Karpas-422 (cell line): ENCODE data around the gene SIN3B. TPM values are rescaled to one million over a fixed set of nuclear protein-coding genes. Genes with fewer than 3 reads are reported as not detected.

Source experiments
- DNase-seq: peaks from one replicate; pipeline ENCODE4 v3.0.0-alpha.2; 2015
- H2AFZ ChIP-seq: fragments of 200-600 bp; sonication (generic); 2 replicates; pipeline ENCODE4 v1.6.1; 2014; ENCODE audit warnings: antibody characterized with exemption, low read length, mixed read lengths
- H3K27ac ChIP-seq: fragments of 200-600 bp; sonication (generic); 2 replicates; pipeline ENCODE4 v1.5.1; 2014; ENCODE audit warnings: mild to moderate bottlenecking, low read length, moderate library complexity
- H3K27me3 ChIP-seq: fragments of 200-600 bp; sonication (generic); 2 replicates; pipeline ENCODE4 v1.6.1; 2014; ENCODE audit warnings: low read length, mixed read lengths
- H3K36me3 ChIP-seq: fragments of 200-600 bp; sonication (generic); 2 replicates; pipeline ENCODE4 v1.6.1; 2014; ENCODE audit warnings: low read length, mixed read lengths; ENCODE audit not compliant: insufficient read depth
- H3K4me1 ChIP-seq: fragments of 200-600 bp; sonication (generic); 2 replicates; pipeline ENCODE4 v1.6.1; 2014; ENCODE audit warnings: mild to moderate bottlenecking, low read length, mixed read lengths
- H3K4me2 ChIP-seq: fragments of 200-600 bp; sonication (generic); 2 replicates; pipeline ENCODE4 v1.6.1; 2014; ENCODE audit warnings: low read length, low read depth, mild to moderate bottlenecking; ENCODE audit not compliant: poor library complexity, severe bottlenecking
- H3K4me3 ChIP-seq: fragments of 200-600 bp; sonication (generic); 2 replicates; pipeline ENCODE4 v1.5.1; 2014; ENCODE audit warnings: mild to moderate bottlenecking, antibody characterized with exemption, low read length, mixed read lengths
- H3K79me2 ChIP-seq: fragments of 200-600 bp; sonication (generic); 2 replicates; pipeline ENCODE4 v1.6.1; 2014; ENCODE audit warnings: mild to moderate bottlenecking, low read length, mixed read lengths
- H3K9ac ChIP-seq: fragments of 200-600 bp; sonication (generic); 2 replicates; pipeline ENCODE4 v1.6.0; 2014; ENCODE audit warnings: low read length
- H3K9me2 ChIP-seq: fragments of 200-600 bp; sonication (generic), shearing (Covaris generic); replicated peaks from 2 replicates; pipeline ENCODE4 v1.6.0; 2014; ENCODE audit warnings: mild to moderate bottlenecking, low read length, moderate library complexity; ENCODE audit not compliant: insufficient read depth
- H3K9me3 ChIP-seq: fragments of 300-700, 200-600 bp; sonication (generic); 2 replicates; pipeline ENCODE4 v1.6.1; 2014; ENCODE audit warnings: low read length, mixed read lengths
- H4K20me1 ChIP-seq: fragments of 200-600 bp; sonication (generic); 2 replicates; pipeline ENCODE4 v1.6.1; 2014; ENCODE audit warnings: mild to moderate bottlenecking, antibody characterized with exemption, low read length, low read depth; ENCODE audit not compliant: insufficient read depth
- total RNA-seq: library from RNA; depleted of rRNA; stranded (reverse); fragments of >200 nt; shearing (Covaris generic); gene quantifications from 2 replicates; pipeline ENCODE4 v1.2.3, GENCODE V29; 2014; ENCODE audit warnings: low replicate concordance

Gene SIN3B
- total RNA-seq, 1 experiment from 2014 or later: 19.4 TPM

DNA sequence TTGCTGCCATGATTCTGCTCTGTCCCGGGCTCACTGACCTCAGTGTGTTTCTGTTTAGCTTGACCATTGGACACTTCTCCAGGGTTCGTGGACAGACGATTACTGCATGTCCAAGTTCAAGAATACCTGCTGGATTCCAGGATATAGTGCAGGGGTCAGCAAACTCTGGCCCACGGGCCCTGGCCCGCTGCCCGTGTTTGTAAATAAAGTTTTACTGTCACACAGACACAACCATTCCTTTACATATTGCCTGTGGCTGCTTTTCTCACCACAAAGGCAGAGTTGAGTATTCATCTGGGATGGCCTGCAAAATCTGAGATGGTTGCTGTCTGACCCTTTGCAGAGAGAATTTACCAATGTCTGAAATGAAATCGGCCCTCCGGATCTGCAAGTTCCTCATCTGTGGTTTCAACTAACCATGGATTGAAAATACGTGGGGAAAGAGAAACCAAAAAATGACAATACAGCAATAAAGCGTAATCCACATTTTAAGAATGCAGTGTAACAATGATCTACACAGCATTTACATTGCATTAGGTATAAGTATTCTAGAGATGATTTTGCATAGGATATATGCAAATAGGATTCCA, 33.7 kb downstream of the SIN3B start:
- no peaks in the 10 kb centered on the region for H3K9me2 ChIP-seq
- H3K79me2 ChIP-seq: no peaks in the 10 kb centered on the region
- no peaks in the 10 kb centered on the region for H3K27me3 ChIP-seq
- DNase-seq: no peak
- no peak overlapping the region for H3K27ac ChIP-seq
- no peak overlapping the region for H3K4me3 ChIP-seq
- H2AFZ ChIP-seq: no peak overlapping the region
- H4K20me1 ChIP-seq: no peaks in the 10 kb centered on the region
- peaks cover 4% of the 10 kb centered on the region; the same call in 1 of the 2 replicates for H3K36me3 ChIP-seq
- H3K9ac ChIP-seq: no peak overlapping the region
- no peaks in the 10 kb centered on the region for H3K4me1 ChIP-seq
- H3K4me2 ChIP-seq: no peak overlapping the region
- no peaks in the 10 kb centered on the region for H3K9me3 ChIP-seq

DNA sequence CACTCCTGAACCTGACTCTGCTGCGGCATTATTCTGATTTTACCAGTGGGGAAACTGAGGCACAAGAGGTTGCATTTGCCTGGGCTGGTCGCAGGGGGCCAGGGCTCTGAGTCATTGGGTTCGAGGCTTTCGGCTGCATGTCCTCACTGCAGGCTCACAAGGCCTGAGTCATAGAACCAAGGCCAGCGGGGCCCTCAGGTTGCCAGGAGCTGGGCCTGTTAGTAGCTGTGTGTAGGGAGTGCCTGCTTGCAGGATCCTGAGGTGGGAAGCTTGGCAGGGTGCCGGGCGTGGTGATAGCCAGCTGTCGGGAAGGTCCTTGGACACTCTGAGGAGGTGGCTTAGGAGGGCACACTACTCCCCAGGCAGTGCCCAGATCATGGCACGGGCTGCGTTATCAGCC, 38.0 kb downstream of the SIN3B start:
- Histone ChIP-seq H3K9ac (no peak overlapping the region), H3K4me1 (no peaks in the 10 kb centered on the region), H2AFZ (no peak overlapping the region), H3K4me2 (no peak overlapping the region), H3K36me3 (peaks cover 14% of the 10 kb centered on the region; the same call in 1 of the 2 replicates), H3K27ac (no peak overlapping the region), H3K27me3 (no peaks in the 10 kb centered on the region), H3K4me3 (no peak overlapping the region), H3K9me2 (no peaks in the 10 kb centered on the region), H3K79me2 (no peaks in the 10 kb centered on the region), H3K9me3 (no peaks in the 10 kb centered on the region), H4K20me1 (no peaks in the 10 kb centered on the region)
- no peak for DNase-seq

DNA sequence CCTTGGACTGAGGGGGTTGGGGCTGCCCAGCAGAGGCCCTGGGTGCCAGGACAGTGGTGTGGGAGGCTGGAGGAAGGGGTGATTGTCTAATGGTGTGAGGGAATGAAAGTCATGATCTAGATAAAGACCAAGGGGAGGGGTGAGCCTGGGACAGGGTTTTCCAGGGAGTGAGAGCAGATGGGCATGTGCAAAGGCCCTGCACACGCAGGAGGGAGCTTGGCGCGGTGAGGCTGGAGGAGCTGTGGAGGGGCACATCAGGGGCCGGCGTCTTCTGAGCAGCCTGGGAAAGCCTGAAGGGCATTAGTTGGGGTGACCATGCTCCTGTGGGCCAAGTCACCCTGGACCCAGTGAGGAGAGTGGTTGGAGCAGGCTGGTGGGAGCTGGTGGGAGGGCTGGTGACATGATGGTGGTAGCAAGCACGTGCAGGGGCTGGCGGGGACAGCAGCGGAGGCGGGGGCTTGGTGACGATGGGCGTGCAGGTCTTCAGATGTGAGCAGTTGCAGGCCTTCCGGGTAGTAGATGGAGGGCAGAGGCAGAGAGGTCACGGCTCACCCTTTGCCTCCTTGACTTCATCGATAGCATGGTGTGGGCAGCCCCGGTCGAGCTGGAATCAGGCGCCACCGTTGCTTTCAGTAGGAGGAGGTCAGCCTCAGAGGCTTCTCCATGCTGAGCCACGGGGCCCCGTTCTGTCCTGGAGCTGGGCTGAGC, 39.4 kb downstream of the SIN3B start:
- no peak for DNase-seq
- no peaks in the 10 kb centered on the region for H3K27me3 ChIP-seq
- no peak overlapping the region for H3K9ac ChIP-seq
- no peaks in the 10 kb centered on the region for H3K79me2 ChIP-seq
- peaks cover 15% of the 10 kb centered on the region for H3K36me3 ChIP-seq
- no peaks in the 10 kb centered on the region for H3K9me2 ChIP-seq
- no peak overlapping the region for H3K4me3 ChIP-seq
- H3K4me1 ChIP-seq: no peaks in the 10 kb centered on the region
- H2AFZ ChIP-seq: no peak overlapping the region
- H3K4me2 ChIP-seq: no peak overlapping the region
- no peaks in the 10 kb centered on the region for H3K9me3 ChIP-seq
- H4K20me1 ChIP-seq: no peaks in the 10 kb centered on the region
- H3K27ac ChIP-seq: no peak overlapping the region

DNA sequence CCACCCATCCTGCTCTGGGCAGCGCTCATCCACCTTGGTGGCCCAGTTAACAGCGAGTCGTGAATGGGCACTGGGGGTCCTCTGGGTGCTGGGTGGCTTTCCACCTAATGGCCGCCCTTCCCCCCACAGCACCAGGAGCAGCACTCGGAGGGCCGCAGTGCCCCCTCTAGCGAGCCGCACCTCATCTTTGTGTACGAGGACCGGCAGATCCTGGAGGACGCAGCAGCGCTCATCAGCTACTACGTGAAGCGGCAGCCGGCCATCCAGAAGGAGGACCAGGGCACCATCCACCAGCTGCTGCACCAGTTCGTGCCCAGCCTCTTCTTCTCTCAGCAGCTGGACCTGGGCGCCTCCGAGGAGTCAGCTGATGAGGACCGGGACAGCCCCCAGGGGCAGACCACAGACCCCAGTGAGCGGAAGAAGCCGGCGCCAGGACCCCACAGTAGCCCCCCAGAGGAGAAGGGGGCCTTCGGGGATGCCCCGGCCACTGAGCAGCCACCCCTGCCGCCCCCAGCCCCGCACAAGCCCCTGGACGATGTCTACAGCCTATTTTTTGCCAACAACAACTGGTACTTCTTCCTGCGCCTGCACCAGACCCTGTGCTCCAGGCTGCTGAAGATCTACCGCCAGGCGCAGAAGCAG, 40.3 kb downstream of the SIN3B start:
- no peak overlapping the region for H3K4me3 ChIP-seq
- no peak overlapping the region for H2AFZ ChIP-seq
- H3K9ac ChIP-seq: no peak overlapping the region
- H3K79me2 ChIP-seq: peaks cover 3% of the 10 kb centered on the region; the same call in 1 of the 2 replicates
- no peaks in the 10 kb centered on the region for H3K4me1 ChIP-seq
- H3K9me2 ChIP-seq: no peaks in the 10 kb centered on the region
- H3K27ac ChIP-seq: no peak overlapping the region
- peaks cover 18% of the 10 kb centered on the region for H3K36me3 ChIP-seq
- no peaks in the 10 kb centered on the region for H4K20me1 ChIP-seq
- no peak for DNase-seq
- no peaks in the 10 kb centered on the region for H3K9me3 ChIP-seq
- no peak overlapping the region for H3K4me2 ChIP-seq
- H3K27me3 ChIP-seq: no peaks in the 10 kb centered on the region

DNA sequence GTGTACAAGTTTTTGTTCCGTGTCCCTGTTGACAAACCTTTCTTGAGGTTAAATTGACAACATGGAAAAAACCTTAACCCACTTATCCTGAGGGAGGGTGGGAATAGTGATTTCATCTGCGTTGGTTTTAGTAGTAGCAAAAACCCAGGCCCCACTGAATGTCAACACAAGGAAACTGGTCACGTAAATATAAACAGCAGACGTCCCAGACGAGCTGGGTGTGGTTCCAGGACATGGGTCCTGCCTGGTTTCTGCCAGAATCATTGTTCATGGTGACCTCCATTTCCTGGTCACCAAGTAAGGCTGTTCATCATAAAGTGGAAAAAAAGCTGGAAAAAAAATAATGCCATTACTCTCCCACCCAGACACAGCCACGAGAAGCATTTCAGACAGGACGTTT, 42.7 kb downstream of the SIN3B start:
- Histone ChIP-seq H3K9me2 (no peaks in the 10 kb centered on the region), H4K20me1 (no peaks in the 10 kb centered on the region), H3K79me2 (peaks cover 8% of the 10 kb centered on the region; the same call in 1 of the 2 replicates), H3K4me1 (no peaks in the 10 kb centered on the region), H2AFZ (no peak overlapping the region), H3K9ac (no peak overlapping the region), H3K9me3 (no peaks in the 10 kb centered on the region), H3K27me3 (no peaks in the 10 kb centered on the region), H3K4me2 (no peak overlapping the region), H3K36me3 (peaks cover 18% of the 10 kb centered on the region), H3K27ac (no peak overlapping the region), H3K4me3 (no peak overlapping the region)
- no peak for DNase-seq

DNA sequence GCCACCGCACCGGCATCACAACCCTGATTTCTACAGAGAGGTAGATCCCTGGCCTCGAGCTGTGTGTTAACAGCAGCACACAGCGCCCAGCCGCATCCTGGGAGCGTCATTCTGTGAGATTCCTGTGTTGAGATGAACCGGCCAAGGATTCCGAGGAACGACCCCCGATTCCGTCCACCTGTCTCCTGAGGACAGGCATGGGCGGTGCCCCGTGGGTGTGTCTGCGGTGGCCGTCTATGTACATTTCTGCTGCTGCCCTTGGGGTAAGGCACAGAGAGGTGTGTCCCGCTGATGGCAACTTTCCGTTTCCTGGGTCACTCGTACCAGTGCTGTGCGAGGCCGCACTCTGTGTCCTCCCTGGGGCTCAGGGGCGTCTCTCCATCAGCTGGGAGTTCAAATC, 43.5 kb downstream of the SIN3B start:
- Histone ChIP-seq H3K4me2 (no peak overlapping the region), H3K27me3 (no peaks in the 10 kb centered on the region), H3K79me2 (peaks cover 8% of the 10 kb centered on the region; the same call in 1 of the 2 replicates), H2AFZ (no peak overlapping the region), H3K36me3 (peaks cover 18% of the 10 kb centered on the region), H3K4me3 (no peak overlapping the region), H3K9me2 (no peaks in the 10 kb centered on the region), H3K27ac (no peak overlapping the region), H3K9me3 (no peaks in the 10 kb centered on the region), H4K20me1 (no peaks in the 10 kb centered on the region), H3K9ac (no peak overlapping the region), H3K4me1 (no peaks in the 10 kb centered on the region)
- DNase-seq: no peak

DNA sequence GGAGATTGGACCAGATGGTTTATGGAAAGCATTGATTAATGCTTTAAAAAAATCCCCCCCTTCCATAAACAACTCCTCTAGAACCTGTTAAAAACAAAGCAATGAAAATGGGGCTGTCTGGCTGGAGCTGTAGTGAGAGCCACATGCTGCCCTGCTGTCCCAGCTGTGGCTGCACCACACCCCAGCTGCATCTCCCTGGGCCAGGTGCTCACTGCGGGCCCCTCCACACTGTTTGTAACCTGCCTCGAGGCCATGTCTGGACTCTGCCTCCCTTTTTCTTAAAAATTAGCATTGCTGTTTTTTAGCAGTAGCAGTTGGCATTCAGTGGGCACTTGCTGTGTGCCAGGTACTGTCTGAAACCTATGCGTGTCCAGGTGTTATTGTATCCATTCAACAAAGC, 44.4 kb downstream of the SIN3B start:
- no peaks in the 10 kb centered on the region for H3K4me1 ChIP-seq
- H3K27me3 ChIP-seq: no peaks in the 10 kb centered on the region
- no peak overlapping the region for H3K9ac ChIP-seq
- H3K9me2 ChIP-seq: no peaks in the 10 kb centered on the region
- no peak overlapping the region for H2AFZ ChIP-seq
- H3K4me2 ChIP-seq: no peak overlapping the region
- peaks cover 8% of the 10 kb centered on the region; the same call in 1 of the 2 replicates for H3K79me2 ChIP-seq
- peaks cover 21% of the 10 kb centered on the region for H3K36me3 ChIP-seq
- H4K20me1 ChIP-seq: no peaks in the 10 kb centered on the region
- no peak overlapping the region for H3K27ac ChIP-seq
- no peaks in the 10 kb centered on the region for H3K9me3 ChIP-seq
- no peak overlapping the region for H3K4me3 ChIP-seq
- DNase-seq: no peak

DNA sequence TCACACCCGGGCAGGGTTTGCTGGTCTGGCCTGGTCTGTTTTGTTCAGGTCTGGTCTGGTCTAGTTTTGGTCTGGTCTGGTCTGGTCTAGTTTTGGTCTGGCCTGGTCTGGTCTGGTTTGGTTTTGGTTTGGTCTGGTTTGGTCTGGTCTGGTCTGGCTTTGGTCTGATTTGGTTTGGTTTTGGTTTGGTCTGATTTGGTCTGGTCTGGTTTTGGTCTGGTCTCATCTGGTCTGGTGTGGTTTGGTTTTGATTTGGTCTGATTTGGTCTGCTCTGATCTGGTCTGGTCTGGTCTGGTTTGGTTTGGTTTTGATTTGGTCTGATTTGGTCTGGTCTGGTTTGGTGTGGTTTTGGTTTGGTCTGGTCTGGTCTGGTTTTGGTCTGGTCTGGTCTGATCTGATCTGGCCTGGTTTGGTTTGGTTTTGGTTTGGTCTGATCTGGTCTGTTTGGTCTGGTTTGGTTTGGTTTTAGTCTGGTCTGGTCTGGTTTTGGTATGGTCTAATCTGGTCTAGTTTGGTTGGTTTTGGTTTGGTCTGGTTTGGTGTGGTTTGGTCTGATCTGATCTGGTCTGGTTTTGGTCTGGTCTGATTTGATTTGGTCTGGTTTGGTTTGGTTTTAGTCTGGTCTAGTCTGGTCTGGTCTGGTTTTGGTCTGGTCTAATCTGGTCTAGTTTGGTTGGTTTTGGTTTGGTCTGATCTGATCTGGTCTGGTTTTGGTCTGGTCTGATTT, 45.2 kb downstream of the SIN3B start:
- H3K4me1 ChIP-seq: no peaks in the 10 kb centered on the region
- no peaks in the 10 kb centered on the region for H3K9me3 ChIP-seq
- no peak overlapping the region for H3K4me2 ChIP-seq
- H3K9ac ChIP-seq: no peak overlapping the region
- no peak overlapping the region for H2AFZ ChIP-seq
- H3K4me3 ChIP-seq: no peak overlapping the region
- no peak for DNase-seq
- no peaks in the 10 kb centered on the region for H3K9me2 ChIP-seq
- no peak overlapping the region for H3K27ac ChIP-seq
- peaks cover 21% of the 10 kb centered on the region for H3K36me3 ChIP-seq
- peaks cover 8% of the 10 kb centered on the region; the same call in 1 of the 2 replicates for H3K79me2 ChIP-seq
- H3K27me3 ChIP-seq: no peaks in the 10 kb centered on the region
- no peaks in the 10 kb centered on the region for H4K20me1 ChIP-seq
